ENCODE results near the gene CERCAM.

CERCAM gene

DNA sequence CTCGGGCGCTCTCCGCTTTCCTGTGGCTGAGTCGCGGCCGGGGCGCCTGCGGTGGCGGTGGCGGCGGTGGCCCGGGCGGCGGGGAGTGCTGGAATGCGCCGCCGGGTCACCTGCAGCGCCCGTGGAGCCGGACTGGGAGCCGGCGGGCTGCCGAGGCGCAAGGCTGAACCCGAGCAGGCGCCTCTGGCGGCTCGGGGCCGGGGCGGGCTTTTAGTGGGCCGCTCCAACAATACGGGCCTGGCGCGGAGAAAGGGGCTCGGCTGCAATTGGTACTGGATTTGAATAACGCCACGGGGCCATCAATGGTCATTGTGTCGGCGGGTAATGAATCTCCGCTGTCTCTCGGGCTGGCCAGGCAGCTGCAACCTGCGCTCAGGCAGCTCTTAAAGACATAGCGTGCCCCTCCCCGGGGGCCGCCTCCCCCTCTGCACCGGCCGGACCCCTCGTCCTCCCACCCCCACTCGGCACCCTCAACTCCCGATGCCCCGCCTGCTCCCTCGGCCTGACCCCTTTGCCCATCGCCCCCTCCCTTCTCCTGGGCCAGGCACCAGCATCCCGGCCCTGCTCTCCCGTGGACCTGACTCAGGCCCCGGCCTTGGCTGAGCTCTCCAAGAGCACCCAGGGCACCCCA lies 27.4 kb upstream of the CERCAM start:
- in situ Hi-C loops (cut with HindIII; ENCODE audit: low sequenced_read_pairs) = no loop called here
- DNase-seq (ENCODE audit: low read depth) = no peak
- H3K4me3 ChIP-seq (ENCODE audit: low read depth, low read length) = no peak overlapping the region
- TF ChIP-seq, protein P1, sequence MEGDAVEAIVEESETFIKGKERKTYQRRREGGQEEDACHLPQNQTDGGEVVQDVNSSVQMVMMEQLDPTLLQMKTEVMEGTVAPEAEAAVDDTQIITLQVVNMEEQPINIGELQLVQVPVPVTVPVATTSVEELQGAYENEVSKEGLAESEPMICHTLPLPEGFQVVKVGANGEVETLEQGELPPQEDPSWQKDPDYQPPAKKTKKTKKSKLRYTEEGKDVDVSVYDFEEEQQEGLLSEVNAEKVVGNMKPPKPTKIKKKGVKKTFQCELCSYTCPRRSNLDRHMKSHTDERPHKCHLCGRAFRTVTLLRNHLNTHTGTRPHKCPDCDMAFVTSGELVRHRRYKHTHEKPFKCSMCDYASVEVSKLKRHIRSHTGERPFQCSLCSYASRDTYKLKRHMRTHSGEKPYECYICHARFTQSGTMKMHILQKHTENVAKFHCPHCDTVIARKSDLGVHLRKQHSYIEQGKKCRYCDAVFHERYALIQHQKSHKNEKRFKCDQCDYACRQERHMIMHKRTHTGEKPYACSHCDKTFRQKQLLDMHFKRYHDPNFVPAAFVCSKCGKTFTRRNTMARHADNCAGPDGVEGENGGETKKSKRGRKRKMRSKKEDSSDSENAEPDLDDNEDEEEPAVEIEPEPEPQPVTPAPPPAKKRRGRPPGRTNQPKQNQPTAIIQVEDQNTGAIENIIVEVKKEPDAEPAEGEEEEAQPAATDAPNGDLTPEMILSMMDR (IDR thresholded peaks at IDR 0.05; ENCODE audit: low read depth, low read length, missing control alignments) = no peak

DNA sequence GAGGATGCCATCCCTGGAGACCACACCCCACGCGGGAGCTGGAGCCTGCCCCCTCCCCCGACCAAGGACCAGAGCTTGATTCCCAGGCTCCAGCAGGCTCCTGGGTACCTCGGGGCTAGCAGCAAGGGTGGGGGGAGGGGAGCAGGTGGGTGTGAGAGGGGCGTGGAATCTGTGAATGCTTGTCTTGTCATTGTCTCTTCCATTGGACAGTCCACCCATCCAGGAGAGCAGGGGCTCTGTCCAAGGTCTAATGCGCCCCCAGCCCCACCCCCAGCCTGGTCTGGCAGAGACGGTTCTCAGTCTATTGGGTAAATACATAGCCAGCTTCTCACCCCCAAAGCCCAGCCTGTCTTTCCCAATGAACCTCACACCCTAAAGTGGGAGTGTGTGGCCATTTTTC lies 26.7 kb upstream of the CERCAM start:
- in situ Hi-C loops (cut with HindIII; ENCODE audit: low sequenced_read_pairs) = no loop called here
- TF ChIP-seq, protein P1 (IDR thresholded peaks at IDR 0.05; ENCODE audit: low read depth, low read length, missing control alignments) = no peak
- DNase-seq (ENCODE audit: low read depth) = no peak
- H3K4me3 ChIP-seq (ENCODE audit: low read depth, low read length) = no peak overlapping the region

DNA sequence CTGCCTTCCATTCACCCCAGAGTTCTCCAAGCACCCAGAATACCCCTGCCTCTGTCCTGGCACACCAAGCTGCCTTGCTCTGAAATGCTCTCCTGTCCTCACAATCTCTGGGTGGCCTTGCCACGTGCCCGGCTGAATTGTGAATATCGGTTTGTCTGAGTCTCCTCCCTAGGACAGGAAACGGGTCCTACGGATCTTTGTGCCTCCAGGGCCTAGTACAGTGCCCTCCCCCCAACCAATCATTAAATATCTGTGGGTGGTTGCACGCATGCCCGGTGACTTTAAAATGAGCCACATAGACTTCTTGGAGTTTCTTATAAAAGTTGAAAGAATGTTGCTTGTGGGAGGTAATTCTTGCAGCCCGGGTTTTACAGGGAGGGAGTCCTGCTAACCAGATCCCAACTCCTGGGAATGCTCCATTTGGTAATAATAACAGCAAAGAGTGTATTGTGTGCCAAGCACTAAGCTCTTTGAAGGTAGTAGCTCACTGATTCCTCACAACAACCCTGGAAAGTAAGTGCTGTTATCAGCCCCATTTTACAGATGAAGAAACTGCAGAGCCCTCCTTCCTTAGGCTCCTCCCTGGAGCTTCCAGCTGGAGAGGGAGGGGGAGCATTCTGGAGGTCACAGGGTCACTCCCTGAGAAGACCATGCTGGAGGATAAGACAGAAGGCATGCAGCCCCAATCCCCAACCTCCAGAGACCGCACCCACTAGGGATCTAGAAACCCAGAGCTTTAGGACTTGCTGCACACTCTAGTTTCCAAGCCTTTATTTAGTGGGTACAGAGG lies 26.1 kb upstream of the CERCAM start:
- in situ Hi-C loops (cut with HindIII; ENCODE audit: low sequenced_read_pairs) = no loop called here
- TF ChIP-seq, protein P1 (IDR thresholded peaks at IDR 0.05; ENCODE audit: low read depth, low read length, missing control alignments) = no peak
- DNase-seq (ENCODE audit: low read depth) = no peak
- H3K4me3 ChIP-seq (ENCODE audit: low read depth, low read length) = no peak overlapping the region

DNA sequence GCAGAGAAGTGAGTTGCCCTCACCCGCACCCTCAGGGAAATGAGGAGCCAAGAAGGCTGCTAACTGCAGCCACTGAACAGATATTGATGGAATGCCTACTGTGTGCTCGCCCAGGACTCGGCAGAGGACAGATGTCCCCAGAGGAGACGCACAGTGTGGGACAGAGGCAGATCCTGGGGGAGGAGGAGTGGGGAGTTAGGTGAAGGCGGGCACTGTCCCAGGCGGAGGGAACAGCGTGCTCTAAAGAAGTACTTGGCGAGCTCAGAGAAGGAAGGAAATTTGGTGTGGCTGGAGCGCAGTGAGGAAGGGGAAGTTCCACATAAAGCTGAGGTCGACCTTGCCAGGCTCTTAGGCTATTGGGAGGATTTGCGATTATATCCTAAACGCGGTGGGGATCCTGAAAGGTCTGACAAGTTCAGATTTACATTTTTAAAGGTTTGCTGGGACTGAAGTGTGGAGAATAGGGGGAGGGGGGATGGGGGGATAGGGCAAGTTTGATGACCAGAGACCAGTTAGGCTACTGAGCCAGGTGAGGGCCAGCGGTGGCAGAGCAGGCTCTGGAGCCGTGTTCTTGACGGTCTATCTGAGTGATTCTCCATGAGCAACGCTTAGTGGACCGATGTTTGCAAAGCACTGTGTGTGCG lies 23.6 kb upstream of the CERCAM start:
- in situ Hi-C loops (cut with HindIII; ENCODE audit: low sequenced_read_pairs) = no loop called here
- TF ChIP-seq, protein P1 (IDR thresholded peaks at IDR 0.05; ENCODE audit: low read depth, low read length, missing control alignments) = no peak
- no peak for DNase-seq (ENCODE audit: low read depth)
- no peak overlapping the region for H3K4me3 ChIP-seq (ENCODE audit: low read depth, low read length)

DNA sequence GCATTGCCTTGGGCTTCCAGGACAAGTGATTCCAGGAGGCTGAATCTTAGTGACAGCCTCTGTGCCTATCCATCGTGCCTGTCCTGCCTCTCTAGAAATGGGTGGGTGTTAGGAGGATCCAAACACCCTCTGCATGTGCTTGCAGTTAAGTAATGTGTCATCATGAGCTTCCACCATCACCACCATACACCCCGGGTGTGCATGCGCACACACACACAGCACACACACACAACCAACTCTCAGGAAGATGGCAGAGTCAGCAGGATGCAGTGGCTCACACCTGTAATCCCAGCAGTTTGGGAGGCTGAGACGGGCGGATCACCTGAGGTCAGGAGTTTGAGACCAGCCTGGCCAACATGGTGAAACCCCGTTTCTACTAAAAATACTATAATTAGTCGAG lies 22.8 kb upstream of the CERCAM start:
- DNase-seq (ENCODE audit: low read depth) = no peak
- no peak overlapping the region for H3K4me3 ChIP-seq (ENCODE audit: low read depth, low read length)
- TF ChIP-seq, protein P1 (IDR thresholded peaks at IDR 0.05; ENCODE audit: low read depth, low read length, missing control alignments) = no peak
- in situ Hi-C loops (cut with HindIII; ENCODE audit: low sequenced_read_pairs) = no loop called here

DNA sequence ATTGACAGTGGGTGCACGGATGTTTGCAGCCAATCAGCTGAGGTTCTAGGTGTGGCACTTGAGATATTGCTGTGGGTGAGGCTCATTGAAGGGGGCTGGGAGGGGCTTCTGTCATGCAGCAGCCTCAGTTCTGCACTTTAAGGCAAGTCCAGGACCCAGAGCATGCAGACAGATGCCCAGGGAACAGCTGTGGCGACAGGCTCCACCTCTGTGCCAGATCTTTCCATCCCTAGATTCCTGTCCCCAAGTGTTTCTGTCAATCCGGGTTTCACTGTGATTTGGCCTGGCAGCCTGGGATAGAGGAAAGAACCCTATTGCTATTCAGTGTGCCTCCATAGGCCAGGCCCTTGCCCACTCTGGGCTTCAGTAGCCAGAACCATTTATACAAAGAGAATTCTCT lies 20.8 kb upstream of the CERCAM start:
- no peak for DNase-seq (ENCODE audit: low read depth)
- in situ Hi-C loops (cut with HindIII; ENCODE audit: low sequenced_read_pairs) = no loop called here
- TF ChIP-seq, protein P1 (IDR thresholded peaks at IDR 0.05; ENCODE audit: low read depth, low read length, missing control alignments) = no peak
- H3K4me3 ChIP-seq (ENCODE audit: low read depth, low read length) = no peak overlapping the region
